NB4 (cell line): Measurements from ENCODE around the gene CNKSR3.

Source experiments
- DNase-seq: peaks from one replicate; pipeline ENCODE4 v3.0.0; 2010; ENCODE audit warnings: low read depth
- H3K4me3 ChIP-seq: one replicate; pipeline ENCODE4 v1.5.1; 2011; ENCODE audit warnings: mild to moderate bottlenecking, low read depth, low read length, moderate library complexity
- MYC ChIP-seq: IDR thresholded peaks from 2 replicates; pipeline ENCODE4 v1.6.1; 2011; ENCODE audit warnings: low read depth, low read length
- POLR2A ChIP-seq: IDR thresholded peaks from 2 replicates; pipeline ENCODE4 v1.6.1; 2011; ENCODE audit warnings: mild to moderate bottlenecking; ENCODE audit not compliant: insufficient read length; ENCODE audit errors: extremely low read depth
- TF ChIP-seq, protein P1 (sequence below): IDR thresholded peaks from 2 replicates; pipeline ENCODE4 v1.6.1; 2011; ENCODE audit warnings: low read depth, low read length
- TF ChIP-seq, protein P2 (sequence below): IDR thresholded peaks from one replicate; pipeline ENCODE4 v1.5.1; 2012; ENCODE audit warnings: low read depth, low read length

Gene CNKSR3

DNA sequence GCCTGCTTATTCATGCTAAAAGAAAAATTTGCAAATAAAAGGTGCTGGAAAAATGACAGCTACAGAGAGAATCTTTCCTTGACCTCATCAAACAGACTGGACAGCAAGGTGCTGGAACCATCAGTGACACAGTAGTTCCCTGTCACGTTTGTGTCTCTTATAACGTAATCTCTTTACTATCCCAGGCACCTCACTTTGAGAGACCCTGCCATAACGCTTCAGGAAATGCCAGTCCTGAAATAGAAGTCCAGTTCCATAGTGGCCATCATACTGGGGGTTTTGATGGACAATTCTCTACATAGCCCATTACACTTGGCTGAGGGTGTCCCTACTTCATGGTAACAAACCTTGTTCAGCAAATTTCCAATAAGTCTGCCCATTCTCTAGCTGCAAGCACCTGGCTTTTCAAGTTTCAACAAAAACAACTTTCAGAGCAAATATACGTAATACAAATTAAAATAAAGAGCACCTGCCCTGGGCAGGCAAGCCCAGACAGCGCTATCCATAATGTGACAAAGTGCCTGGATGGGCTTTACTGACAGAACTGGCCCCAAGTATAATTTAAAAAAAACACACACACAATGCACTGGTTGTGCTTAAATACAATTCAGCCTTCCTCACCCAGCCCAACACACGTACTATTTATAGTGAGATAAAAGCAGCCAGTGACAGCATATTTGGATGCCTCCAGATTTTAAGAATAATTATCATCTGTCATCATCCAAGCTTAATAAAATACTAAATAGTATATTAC is 38.7 kb downstream of the CNKSR3 start:
- no peak for DNase-seq
- H3K4me3 ChIP-seq, result no peak overlapping the region
- TF ChIP-seq POLR2A (no peak), MYC (no peak)
- TF ChIP-seq, protein P1, sequence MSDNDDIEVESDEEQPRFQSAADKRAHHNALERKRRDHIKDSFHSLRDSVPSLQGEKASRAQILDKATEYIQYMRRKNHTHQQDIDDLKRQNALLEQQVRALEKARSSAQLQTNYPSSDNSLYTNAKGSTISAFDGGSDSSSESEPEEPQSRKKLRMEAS, result no peak
- TF ChIP-seq, protein P2, sequence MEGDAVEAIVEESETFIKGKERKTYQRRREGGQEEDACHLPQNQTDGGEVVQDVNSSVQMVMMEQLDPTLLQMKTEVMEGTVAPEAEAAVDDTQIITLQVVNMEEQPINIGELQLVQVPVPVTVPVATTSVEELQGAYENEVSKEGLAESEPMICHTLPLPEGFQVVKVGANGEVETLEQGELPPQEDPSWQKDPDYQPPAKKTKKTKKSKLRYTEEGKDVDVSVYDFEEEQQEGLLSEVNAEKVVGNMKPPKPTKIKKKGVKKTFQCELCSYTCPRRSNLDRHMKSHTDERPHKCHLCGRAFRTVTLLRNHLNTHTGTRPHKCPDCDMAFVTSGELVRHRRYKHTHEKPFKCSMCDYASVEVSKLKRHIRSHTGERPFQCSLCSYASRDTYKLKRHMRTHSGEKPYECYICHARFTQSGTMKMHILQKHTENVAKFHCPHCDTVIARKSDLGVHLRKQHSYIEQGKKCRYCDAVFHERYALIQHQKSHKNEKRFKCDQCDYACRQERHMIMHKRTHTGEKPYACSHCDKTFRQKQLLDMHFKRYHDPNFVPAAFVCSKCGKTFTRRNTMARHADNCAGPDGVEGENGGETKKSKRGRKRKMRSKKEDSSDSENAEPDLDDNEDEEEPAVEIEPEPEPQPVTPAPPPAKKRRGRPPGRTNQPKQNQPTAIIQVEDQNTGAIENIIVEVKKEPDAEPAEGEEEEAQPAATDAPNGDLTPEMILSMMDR, result no peak

DNA sequence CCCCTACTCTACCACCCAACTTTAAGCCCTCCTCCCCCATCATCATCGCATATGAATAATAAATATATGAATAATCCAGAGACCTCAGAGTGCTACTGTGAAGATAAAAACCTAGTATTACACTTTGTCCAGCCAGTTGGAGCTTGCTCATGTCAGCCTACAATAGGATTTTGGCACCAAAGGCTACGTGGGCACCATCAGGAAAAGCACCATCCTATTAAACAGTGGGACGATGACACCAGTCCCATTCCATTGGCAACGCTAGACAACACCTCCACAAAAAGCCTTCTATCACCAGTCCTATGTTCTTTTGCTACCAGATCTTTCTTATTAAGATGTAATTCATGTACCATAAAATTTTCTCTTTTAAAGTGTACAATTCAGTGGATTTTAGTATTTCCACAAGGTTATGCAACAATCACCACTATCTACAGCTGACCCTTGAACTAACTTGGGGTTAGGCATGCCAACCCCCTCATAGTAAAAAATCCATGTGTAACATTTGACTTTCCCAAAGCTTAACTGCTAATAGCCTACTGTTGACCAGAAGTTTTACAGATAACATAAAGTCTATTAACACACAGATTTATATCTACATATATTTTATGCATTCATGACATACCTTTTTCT is 41.1 kb downstream of the CNKSR3 start:
- no peak overlapping the region for H3K4me3 ChIP-seq
- no peak for TF ChIP-seq POLR2A
- TF ChIP-seq MYC, result no peak
- TF ChIP-seq, protein P1, result no peak
- TF ChIP-seq, protein P2, result no peak
- no peak for DNase-seq

DNA sequence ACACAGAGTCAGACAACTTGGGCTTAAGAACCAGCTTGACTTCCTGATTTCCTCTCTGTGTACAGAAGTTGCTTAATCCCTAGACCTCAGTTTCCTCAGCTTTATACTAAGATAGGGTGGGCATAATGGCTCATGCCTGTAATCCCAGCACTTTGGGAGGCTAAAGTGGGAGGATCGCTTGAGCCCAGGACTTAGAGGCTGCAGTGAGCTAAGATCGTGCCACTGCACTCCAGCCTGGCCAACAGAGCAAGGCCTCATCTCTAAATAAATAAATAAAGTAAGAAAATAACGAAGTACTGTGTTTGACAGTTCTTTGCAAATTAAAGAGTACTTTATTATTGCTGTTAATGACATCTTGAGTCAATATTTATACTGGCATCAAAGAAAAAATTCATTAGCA is 41.7 kb downstream of the CNKSR3 start:
- TF ChIP-seq POLR2A, result no peak
- no peak for TF ChIP-seq MYC
- TF ChIP-seq, protein P1, result no peak
- TF ChIP-seq, protein P2, result no peak
- no peak overlapping the region for H3K4me3 ChIP-seq
- no peak for DNase-seq

DNA sequence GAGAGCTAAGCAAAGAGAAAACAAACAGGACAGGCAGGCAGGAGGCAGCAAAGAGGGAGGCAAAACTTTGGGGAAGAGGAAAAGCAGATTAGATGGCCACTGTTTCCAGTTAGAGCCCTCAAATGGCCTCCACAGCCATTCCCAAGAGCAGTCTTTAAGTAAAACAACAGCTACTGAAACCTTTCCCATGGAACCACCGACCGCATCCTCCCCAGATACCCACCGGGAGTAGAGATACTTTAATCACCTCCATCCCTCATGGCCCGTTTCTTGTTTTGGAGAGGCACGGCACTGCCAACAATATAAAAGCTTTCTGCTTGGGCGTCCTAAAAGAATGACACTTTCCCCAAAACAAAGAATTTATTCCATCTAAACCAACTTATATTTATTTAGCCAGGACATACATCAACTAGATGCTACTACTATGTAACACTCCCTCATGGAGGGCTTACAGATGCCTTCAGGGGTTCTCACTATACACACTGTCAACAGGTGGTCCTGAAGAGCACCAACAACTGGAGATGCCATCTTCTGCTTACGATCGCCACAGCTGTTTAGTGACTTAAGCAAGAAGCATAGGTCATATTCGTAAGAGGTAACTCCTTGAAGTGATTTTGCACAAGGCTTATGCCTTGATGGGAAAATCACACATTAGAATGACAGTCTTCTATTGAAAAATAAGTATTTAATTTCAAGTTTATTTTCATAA is 43.4 kb downstream of the CNKSR3 start:
- no peak for DNase-seq
- TF ChIP-seq, protein P1, result no peak
- TF ChIP-seq, protein P2, result no peak
- no peak for TF ChIP-seq POLR2A
- TF ChIP-seq MYC, result no peak
- no peak overlapping the region for H3K4me3 ChIP-seq

DNA sequence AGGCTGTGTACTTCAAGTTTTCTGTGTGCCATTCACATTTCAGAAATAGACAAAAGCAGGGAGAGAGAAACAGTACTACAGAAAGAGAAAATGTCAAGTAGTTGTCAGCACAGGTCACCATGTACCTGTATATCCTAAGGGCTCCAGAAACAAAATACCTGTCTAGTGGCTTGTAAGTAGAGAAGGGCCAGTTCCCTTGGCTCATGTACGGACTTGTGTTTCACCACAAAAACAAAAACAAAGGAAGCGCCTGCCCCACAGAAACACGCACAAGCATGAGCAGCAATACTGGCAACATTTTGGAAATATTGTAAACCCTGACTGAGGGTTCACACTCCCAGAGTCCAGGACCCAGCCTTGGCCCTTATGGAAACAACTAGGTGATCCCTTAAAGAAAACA is 44.3 kb downstream of the CNKSR3 start:
- DNase-seq, result no peak
- no peak overlapping the region for H3K4me3 ChIP-seq
- TF ChIP-seq POLR2A, result no peak
